ENCODE data around the gene JMJD7.

JMJD7 gene

GRCh38 chr15:41841131-41841530 lies 13.2 kb downstream of the JMJD7 start:
- DNase-seq (no peak), ATAC-seq (no peak)
- H3K4me1 Mint-ChIP-seq = peaks cover 5% of the 10 kb centered on the region
- H3K9me3 Mint-ChIP-seq = no peaks in the 10 kb centered on the region
- no peak overlapping the region for H3K4me3 Mint-ChIP-seq
- H3K27me3 Mint-ChIP-seq = no peaks in the 10 kb centered on the region
- H3K27ac Mint-ChIP-seq = no peak overlapping the region

- DNase-seq (no peak), ATAC-seq (no peak)
- H3K27ac Mint-ChIP-seq = peak overlapping the region in 1 of 2 donors; percentile 74
- H3K4me3 Mint-ChIP-seq = no peak overlapping the region
- H3K4me1 Mint-ChIP-seq = peaks cover 2% of the 10 kb centered on the region
- H3K27me3 Mint-ChIP-seq = no peaks in the 10 kb centered on the region
- no peaks in the 10 kb centered on the region for H3K9me3 Mint-ChIP-seq
These were observed 14.3 kb downstream of the JMJD7 start for GRCh38 chr15:41842229-41842628.

GRCh38 chr15:41843571-41843970 lies 15.7 kb downstream of the JMJD7 start:
- H3K4me3 Mint-ChIP-seq = no peak overlapping the region
- DNase-seq (no peak), ATAC-seq (no peak)
- H3K9me3 Mint-ChIP-seq = no peaks in the 10 kb centered on the region
- H3K27ac Mint-ChIP-seq = peak overlapping the region in 1 of 2 donors; percentile 74
- peaks cover 4% of the 10 kb centered on the region for H3K4me1 Mint-ChIP-seq
- no peaks in the 10 kb centered on the region for H3K27me3 Mint-ChIP-seq

GRCh38 chr15:41844814-41845213 lies 16.9 kb downstream of the JMJD7 start:
- H3K4me1 Mint-ChIP-seq = peaks cover 10% of the 10 kb centered on the region
- ATAC-seq = no peak
- no peaks in the 10 kb centered on the region for H3K27me3 Mint-ChIP-seq
- no peak for DNase-seq
- H3K4me3 Mint-ChIP-seq = no peak overlapping the region
- no peaks in the 10 kb centered on the region for H3K9me3 Mint-ChIP-seq
- H3K27ac Mint-ChIP-seq = peak overlapping the region in 1 of 2 donors; percentile 76

- Mint-ChIP-seq H3K27ac (no peak overlapping the region), H3K4me1 (peaks cover 10% of the 10 kb centered on the region), H3K4me3 (no peak overlapping the region), H3K27me3 (peaks cover 6% of the 10 kb centered on the region), H3K9me3 (no peaks in the 10 kb centered on the region)
- DNase-seq (no peak), ATAC-seq (no peak)
These were observed 19.3 kb downstream of the JMJD7 start for GRCh38 chr15:41847206-41847605.

- H3K27ac Mint-ChIP-seq = no peak overlapping the region
- no peak overlapping the region for H3K4me3 Mint-ChIP-seq
- H3K9me3 Mint-ChIP-seq = no peaks in the 10 kb centered on the region
- H3K27me3 Mint-ChIP-seq = peaks cover 6% of the 10 kb centered on the region
- ATAC-seq (no peak), DNase-seq (no peak)
- peaks cover 10% of the 10 kb centered on the region for H3K4me1 Mint-ChIP-seq
These were observed 20.1 kb downstream of the JMJD7 start for GRCh38 chr15:41847981-41848380.

GRCh38 chr15:41848631-41849030 lies 20.7 kb downstream of the JMJD7 start:
- peak; percentile 33 for ATAC-seq
- Mint-ChIP-seq H3K4me1 (peaks cover 10% of the 10 kb centered on the region), H3K27me3 (peaks cover 6% of the 10 kb centered on the region), H3K9me3 (no peaks in the 10 kb centered on the region), H3K4me3 (no peak overlapping the region), H3K27ac (peak overlapping the region in 1 of 2 donors; percentile 48)
- DNase-seq = peak; percentile 17 to 23

- H3K9me3 Mint-ChIP-seq = no peaks in the 10 kb centered on the region
- H3K4me3 Mint-ChIP-seq = no peak overlapping the region
- H3K27ac Mint-ChIP-seq = no peak overlapping the region
- ATAC-seq = no peak
- DNase-seq = no peak
- peaks cover 10% of the 10 kb centered on the region for H3K4me1 Mint-ChIP-seq
- H3K27me3 Mint-ChIP-seq = peaks cover 6% of the 10 kb centered on the region
These were observed 21.3 kb downstream of the JMJD7 start for GRCh38 chr15:41849204-41849603.

GRCh38 chr15:41849861-41850260 lies 22.0 kb downstream of the JMJD7 start:
- no peak overlapping the region for H3K27ac Mint-ChIP-seq
- peaks cover 10% of the 10 kb centered on the region for H3K4me1 Mint-ChIP-seq
- H3K27me3 Mint-ChIP-seq = peaks cover 6% of the 10 kb centered on the region
- ATAC-seq (no peak), DNase-seq (no peak)
- H3K4me3 Mint-ChIP-seq = no peak overlapping the region
- H3K9me3 Mint-ChIP-seq = no peaks in the 10 kb centered on the region

GRCh38 chr15:41850482-41851166 lies 22.7 kb downstream of the JMJD7 start:
- no peak for DNase-seq
- ATAC-seq = no peak
- Mint-ChIP-seq H3K9me3 (no peaks in the 10 kb centered on the region), H3K4me3 (no peak overlapping the region), H3K4me1 (peaks cover 10% of the 10 kb centered on the region), H3K27ac (peak overlapping the region in 1 of 2 donors; percentile 59), H3K27me3 (peaks cover 6% of the 10 kb centered on the region)

- Mint-ChIP-seq H3K27ac (peak overlapping the region in 1 of 2 donors; percentile 59), H3K4me3 (no peak overlapping the region), H3K4me1 (peaks cover 10% of the 10 kb centered on the region), H3K9me3 (no peaks in the 10 kb centered on the region), H3K27me3 (peaks cover 6% of the 10 kb centered on the region)
- ATAC-seq (no peak), DNase-seq (no peak)
These were observed 23.3 kb downstream of the JMJD7 start for GRCh38 chr15:41851167-41851523.

GRCh38 chr15:41851755-41852370 lies 24.0 kb downstream of the JMJD7 start:
- DNase-seq = no peak

GRCh38 chr15:41852736-41853590 lies 25.1 kb downstream of the JMJD7 start:
- peaks cover 6% of the 10 kb centered on the region for H3K27me3 Mint-ChIP-seq
- no peaks in the 10 kb centered on the region for H3K9me3 Mint-ChIP-seq
- no peak for DNase-seq
- H3K27ac Mint-ChIP-seq = no peak overlapping the region
- H3K4me1 Mint-ChIP-seq = peaks cover 10% of the 10 kb centered on the region
- no peak for ATAC-seq
- no peak overlapping the region for H3K4me3 Mint-ChIP-seq

More at GRCh38 chr15:41851755-41852370, 24.0 kb downstream of the JMJD7 start:
- Mint-ChIP-seq H3K27ac (peak overlapping the region in 1 of 2 donors; percentile 19), H3K27me3 (peaks cover 6% of the 10 kb centered on the region), H3K4me1 (peaks cover 10% of the 10 kb centered on the region), H3K4me3 (no peak overlapping the region), H3K9me3 (no peaks in the 10 kb centered on the region)
- ATAC-seq = peak; percentile 14

GRCh38 chr15:41853831-41854230 lies 25.9 kb downstream of the JMJD7 start:
- ATAC-seq = no peak

GRCh38 chr15:41854443-41854842 lies 26.6 kb downstream of the JMJD7 start:
- Mint-ChIP-seq H3K4me1 (no peaks in the 10 kb centered on the region), H3K4me3 (no peak overlapping the region), H3K27me3 (peaks cover 6% of the 10 kb centered on the region), H3K27ac (no peak overlapping the region), H3K9me3 (no peaks in the 10 kb centered on the region)
- no peak for ATAC-seq
- DNase-seq = no peak

More at GRCh38 chr15:41853831-41854230, 25.9 kb downstream of the JMJD7 start:
- Mint-ChIP-seq H3K9me3 (no peaks in the 10 kb centered on the region), H3K4me1 (peaks cover 4% of the 10 kb centered on the region), H3K27ac (no peak overlapping the region), H3K27me3 (peaks cover 6% of the 10 kb centered on the region), H3K4me3 (no peak overlapping the region)
- no peak for DNase-seq

Measured in stimulated activated naive CD8-positive, alpha-beta T cell treated with anti-CD3 and anti-CD28 coated beads, Interleukin-15, amount 100 ng/mL, for 72 hours (primary cell).